ENCODE results near the gene SGK1.

DNA sequence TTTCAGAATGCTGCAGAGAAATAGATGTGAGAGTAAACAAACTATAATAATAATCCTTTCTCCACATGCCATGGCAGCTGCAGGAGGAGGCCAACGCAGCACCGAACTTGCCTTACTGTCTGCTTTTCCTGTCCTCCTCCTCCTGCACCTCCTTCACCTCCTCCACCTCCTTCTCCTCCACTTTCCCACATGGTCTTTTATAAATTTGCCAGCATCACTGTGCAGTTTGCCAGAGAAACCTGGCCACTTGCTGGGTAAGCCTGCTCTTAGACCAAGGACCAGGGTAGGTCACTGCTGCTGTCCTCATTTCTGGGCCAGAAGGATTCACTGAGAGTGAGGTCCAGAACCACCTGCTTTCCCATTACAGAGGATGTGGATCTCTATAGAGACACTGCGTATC, 8.7 kb downstream of the SGK1 start:
- TF ChIP-seq, protein P1, sequence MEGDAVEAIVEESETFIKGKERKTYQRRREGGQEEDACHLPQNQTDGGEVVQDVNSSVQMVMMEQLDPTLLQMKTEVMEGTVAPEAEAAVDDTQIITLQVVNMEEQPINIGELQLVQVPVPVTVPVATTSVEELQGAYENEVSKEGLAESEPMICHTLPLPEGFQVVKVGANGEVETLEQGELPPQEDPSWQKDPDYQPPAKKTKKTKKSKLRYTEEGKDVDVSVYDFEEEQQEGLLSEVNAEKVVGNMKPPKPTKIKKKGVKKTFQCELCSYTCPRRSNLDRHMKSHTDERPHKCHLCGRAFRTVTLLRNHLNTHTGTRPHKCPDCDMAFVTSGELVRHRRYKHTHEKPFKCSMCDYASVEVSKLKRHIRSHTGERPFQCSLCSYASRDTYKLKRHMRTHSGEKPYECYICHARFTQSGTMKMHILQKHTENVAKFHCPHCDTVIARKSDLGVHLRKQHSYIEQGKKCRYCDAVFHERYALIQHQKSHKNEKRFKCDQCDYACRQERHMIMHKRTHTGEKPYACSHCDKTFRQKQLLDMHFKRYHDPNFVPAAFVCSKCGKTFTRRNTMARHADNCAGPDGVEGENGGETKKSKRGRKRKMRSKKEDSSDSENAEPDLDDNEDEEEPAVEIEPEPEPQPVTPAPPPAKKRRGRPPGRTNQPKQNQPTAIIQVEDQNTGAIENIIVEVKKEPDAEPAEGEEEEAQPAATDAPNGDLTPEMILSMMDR (optimal IDR thresholded peaks at IDR 0.05 in 1 of 3, IDR thresholded peaks at IDR 0.05 in 1 of 3, conservative IDR thresholded peaks at IDR 0.05 in 1 of 3; ENCODE audit: extremely low read depth in 1 of 3, insufficient read depth in 2 of 3, low read length in 3 of 3): no peak
- no peak for TF ChIP-seq EZH2 (IDR thresholded peaks at IDR 0.05; ENCODE audit: low read length)

Data from keratinocyte (primary cell).